AG20443 (cell line): ENCODE measurements around the gene WDR73.
"Not testable (repeated sequence)": the region's sequence is repeated elsewhere in the genome, so short reads cannot be mapped to it uniquely, and the experiment has no call there.

ENCODE experiments used
- DNase-seq: peaks from one replicate; pipeline ENCODE4 v3.0.0; 2012; ENCODE audit warnings: low spot score, mixed read lengths

WDR73 gene

GRCh38 chr15:84657748-84658079, 3.6 kb upstream of the WDR73 start:
- DNase-seq = no peak

DNA sequence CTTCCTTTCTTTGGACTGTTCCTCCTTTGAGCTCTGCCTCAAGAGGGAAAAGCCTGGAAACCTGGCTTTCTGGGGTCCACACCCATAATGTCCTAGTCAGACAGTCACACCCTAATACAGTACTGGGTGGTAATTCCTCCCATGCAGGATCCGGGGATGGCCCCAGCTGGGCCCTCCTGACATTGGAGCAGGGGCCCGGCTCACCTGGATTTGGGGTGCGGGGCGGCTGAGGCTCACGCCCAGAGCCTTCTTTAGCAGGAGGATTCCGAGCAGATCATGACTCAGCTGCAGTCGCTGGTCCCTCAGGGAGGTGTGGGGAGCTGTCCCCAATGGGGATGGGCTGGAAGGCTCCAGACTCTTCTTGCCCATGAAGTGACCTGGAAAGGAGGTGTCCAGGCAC, 2.9 kb upstream of the WDR73 start:
- no peak for DNase-seq

- peak; percentile 77 for DNase-seq
Measured at GRCh38 chr15:84654689-84655453, 788 bp upstream of the WDR73 start.

DNA sequence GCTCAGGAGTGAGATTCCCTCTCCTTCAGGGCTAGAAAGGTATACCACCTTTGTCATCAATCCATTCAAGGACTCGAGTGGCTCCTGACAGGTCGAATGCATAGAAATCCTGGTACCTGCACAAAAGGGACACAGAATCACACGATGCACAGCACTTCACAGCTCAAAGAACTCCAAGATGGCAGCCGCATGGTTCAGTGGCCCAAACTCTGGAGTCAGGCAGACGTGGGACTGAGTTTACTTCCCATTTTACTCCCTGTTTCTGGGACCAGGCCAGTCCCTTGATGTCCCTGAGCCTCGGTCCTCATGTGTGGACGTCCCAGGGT, 536 bp downstream of the WDR73 start:
- DNase-seq = no peak

DNA sequence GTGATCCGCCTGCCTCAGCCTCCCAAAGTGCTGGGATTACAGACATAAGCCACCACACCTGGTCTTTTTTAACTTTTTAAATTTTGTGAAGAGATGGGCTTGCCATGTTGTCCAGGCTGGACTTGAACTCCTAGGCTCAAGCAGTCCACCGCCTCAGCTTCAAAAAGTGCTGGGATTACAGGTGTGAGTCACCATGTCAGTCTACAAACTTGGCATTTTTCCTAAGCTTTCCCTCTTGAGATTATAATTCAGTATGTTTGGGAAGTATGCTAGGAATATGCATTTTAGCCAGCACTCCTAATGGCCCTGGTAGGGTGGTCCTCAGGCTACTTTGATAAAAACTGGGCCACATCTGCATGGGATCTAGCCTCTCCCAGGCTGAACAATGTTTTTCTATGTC, 4.4 kb downstream of the WDR73 start:
- no peak for DNase-seq

GRCh38 chr15:84648539-84648938, 5.5 kb downstream of the WDR73 start:
- DNase-seq = no peak

DNA sequence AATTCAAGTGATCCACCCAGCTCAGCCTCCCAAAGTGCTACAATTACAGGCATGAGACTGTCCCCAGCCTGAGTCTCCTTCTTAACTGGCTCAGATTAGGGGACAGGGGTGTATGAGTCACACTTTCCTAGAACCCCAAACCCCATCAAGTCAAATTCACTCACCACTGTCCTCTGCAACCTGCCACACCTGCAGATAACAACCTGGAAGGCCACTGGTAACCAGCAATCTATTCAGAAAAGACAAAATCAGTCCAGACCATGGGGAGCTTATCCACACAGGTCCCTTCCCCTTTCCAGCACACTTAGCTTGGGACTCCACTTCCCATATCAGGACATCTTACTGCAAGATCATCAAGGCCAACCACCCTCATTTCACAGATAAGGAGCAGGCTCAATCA, 6.4 kb downstream of the WDR73 start:
- no peak for DNase-seq

DNA sequence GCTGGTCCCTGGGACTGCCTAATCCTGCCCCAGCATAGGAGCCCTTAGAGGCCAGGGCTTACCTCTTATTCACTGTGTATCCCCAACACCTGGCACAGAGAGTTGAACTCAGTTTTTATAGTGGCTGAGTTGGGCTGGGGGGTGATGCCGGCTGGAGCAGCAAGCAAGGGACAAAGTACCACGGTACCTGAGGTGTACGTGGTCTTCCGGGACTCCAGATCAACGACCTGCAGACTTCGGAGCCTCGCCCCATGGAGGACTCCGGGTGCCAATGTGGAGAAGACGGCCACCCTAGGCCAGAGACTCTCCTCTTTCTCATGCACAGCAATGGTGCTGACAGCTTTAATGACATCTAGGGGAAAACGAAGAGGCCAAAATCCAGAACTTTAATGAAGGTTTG, 8.1 kb downstream of the WDR73 start:
- DNase-seq = no peak

- DNase-seq = no peak
Measured at GRCh38 chr15:84645496-84645895, 8.6 kb downstream of the WDR73 start.

DNA sequence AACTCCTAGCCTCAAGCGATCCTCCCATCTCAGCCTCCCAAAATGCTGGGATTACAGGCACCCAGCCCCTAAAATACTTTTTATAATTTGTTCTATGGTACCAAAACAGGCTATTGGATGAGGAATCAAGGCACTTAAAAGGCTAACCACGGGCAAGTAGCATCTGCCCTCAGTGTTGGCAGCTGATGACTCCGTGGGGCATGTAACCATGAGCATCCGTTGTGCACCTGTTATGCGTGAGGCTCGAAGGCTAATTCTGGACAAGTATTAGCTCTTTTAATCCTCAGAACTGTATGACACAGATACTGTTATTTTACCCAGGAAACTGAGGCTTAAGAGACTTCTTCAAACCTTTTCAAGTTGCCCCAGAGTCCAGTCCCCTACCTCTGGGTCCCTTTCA, 10.2 kb downstream of the WDR73 start:
- DNase-seq = no peak

GRCh38 chr15:84642640-84643039, 11.4 kb downstream of the WDR73 start:
- DNase-seq = not testable (repeated sequence)

GRCh38 chr15:84641871-84642270, 12.2 kb downstream of the WDR73 start:
- not testable (repeated sequence) for DNase-seq

DNA sequence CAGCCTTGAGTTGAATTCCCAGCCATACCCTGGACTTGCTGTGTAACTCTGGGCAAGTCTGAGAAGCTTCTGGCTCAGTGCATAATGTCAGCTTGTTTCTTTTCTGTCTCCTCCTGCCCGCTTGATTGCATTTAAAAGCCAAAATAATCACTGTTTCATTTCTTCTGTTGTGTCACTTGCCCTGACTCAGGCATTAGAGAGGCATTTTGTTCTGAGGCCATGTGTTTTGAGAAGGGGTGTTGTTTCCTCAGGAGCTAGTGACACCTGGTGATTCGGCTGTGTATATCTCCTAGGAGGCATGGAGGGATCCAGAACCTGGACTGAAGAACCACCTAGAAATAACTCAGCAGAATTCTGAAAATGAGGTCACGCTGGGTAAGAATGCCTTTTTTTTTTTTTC, 16.0 kb downstream of the WDR73 start:
- DNase-seq = no peak

DNA sequence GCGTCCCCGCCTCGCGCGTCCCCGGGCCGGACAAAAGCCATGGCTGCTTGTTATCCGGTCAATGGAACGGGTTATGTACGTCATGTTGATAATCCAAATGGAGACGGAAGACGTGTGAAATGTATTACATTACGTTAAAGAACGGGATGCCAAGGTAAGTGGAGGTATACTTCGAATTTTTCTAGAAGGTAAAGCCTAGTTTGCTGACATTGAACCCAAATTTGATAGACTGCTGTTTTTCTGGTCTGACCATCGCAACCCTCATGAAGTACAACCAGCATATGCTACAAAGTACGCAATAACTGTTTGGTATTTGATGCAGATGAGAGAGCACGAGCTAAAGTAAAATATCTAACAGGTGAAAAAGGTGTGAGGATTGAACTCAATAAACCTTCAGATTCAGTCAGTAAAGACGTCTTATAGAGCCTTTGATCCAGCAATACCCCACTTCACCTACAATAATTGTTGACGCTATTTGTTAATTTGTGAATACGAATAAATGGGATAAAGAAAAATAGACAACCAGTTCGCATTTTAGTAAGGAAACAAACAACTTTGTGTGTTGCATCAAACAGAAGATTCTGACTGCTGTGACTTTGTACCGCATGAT, 19.8 kb downstream of the WDR73 start:
- no peak for DNase-seq

- peak; percentile 75 for DNase-seq
Measured at GRCh38 chr15:84633311-84634227, 20.5 kb downstream of the WDR73 start.

GRCh38 chr15:84631706-84632272, 22.3 kb downstream of the WDR73 start:
- DNase-seq = no peak

DNA sequence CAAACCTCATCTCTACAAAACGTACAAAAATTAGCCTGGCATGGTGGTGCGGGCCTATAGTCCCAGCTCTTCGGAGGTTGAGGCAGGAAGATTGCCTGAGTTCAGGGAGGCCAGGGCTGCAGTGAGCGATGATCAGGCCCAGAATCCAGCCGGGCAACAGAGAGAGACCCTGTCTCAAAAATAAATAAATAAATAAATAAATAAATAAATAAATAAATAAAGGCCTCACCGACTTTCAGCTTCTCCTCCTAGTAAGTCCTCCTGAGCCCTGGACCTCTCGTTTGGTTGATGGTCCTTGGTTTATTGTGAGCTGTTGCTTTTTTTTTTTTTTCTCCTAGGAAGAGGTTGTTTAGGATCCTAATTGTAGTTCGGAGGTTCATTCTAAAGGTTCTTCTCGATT, 25.1 kb downstream of the WDR73 start:
- DNase-seq = no peak

DNA sequence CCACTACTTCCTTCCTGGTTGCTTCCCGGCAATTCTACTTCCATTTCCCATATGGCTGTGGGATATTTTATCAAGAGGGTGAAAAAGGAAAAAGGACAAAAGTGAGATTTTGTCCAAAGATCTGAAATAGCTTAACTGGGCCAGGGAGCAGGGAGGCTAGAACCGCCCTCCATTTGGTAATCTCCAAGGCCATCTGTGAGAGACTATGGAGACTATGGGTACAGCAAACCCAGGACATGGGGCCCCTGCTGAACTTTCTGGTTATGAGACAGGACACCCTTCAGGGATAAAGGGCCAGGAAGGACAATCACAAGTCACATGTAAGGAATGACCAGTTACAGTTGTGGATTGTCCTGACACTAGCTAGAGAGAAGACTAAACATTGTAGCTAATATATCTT, 29.0 kb downstream of the WDR73 start:
- DNase-seq = no peak

GRCh38 chr15:84624359-84624758, 29.7 kb downstream of the WDR73 start:
- no peak for DNase-seq

- no peak for DNase-seq
Measured at GRCh38 chr15:84621358-84621979, 32.6 kb downstream of the WDR73 start.

DNA sequence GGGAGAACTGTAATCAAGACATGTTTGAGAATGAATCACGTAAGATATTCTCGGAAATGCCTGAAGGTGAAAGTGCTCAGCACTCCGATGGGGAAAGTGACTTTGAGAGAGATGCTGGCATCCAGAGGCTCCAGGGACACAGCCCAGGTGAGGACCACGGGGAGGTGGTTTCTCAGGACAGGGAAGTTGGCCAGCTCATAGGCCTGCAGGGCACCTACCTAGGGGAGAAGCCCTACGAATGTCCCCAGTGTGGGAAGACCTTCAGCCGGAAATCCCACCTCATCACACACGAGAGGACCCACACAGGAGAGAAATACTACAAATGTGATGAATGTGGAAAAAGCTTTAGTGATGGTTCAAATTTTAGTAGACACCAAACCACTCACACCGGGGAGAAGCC, 33.5 kb downstream of the WDR73 start:
- no peak for DNase-seq

GRCh38 chr15:84616235-84616634, 37.8 kb downstream of the WDR73 start:
- no peak for DNase-seq
